ENCODE measurements around the gene LBHD2.

DNA sequence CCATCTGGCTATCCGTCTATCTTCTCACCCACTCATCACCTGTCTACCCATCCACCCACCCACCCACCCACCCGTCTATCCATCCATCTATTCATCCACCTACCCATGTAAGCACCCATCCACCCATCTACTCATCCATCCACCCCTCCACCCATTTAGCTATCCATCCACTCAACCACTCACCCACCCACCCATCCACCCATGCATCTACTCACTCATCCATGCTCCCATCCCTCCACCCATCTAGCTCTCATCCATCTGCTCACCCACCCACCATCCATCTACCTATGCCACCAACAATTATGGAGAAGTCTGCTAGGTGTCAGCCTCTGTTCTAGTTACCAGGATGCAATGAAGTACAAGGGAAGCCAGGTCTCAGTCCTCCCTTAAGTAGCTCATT, 50.4 kb downstream of the LBHD2 start:
- TF ChIP-seq, protein P1, sequence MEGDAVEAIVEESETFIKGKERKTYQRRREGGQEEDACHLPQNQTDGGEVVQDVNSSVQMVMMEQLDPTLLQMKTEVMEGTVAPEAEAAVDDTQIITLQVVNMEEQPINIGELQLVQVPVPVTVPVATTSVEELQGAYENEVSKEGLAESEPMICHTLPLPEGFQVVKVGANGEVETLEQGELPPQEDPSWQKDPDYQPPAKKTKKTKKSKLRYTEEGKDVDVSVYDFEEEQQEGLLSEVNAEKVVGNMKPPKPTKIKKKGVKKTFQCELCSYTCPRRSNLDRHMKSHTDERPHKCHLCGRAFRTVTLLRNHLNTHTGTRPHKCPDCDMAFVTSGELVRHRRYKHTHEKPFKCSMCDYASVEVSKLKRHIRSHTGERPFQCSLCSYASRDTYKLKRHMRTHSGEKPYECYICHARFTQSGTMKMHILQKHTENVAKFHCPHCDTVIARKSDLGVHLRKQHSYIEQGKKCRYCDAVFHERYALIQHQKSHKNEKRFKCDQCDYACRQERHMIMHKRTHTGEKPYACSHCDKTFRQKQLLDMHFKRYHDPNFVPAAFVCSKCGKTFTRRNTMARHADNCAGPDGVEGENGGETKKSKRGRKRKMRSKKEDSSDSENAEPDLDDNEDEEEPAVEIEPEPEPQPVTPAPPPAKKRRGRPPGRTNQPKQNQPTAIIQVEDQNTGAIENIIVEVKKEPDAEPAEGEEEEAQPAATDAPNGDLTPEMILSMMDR (IDR thresholded peaks at IDR 0.05): no peak
- TF ChIP-seq EZH2 (IDR thresholded peaks at IDR 0.05; ENCODE audit: borderline replicate concordance, insufficient read depth, low read depth, low read length, poor library complexity, severe bottlenecking): no peak
